ENCODE data around the gene SCAF1. TPM values are rescaled to one million over a fixed set of nuclear protein-coding genes. Genes with fewer than 3 reads are reported as not detected.

The SCAF1 gene
- total and polyA plus RNA-seq, 10 of the 15 experiments (the other 5 are each of a cell fraction or from before 2014, with no cell fraction given), result 0.18 to 77.0 (median 5.3) TPM

- TF ChIP-seq SMARCA5 (IDR thresholded peaks at IDR 0.05), result peak; percentile 90
- no peak for TF ChIP-seq NFXL1 (IDR thresholded peaks at IDR 0.05; ENCODE audit: borderline replicate concordance)
- TF ChIP-seq NBN (IDR thresholded peaks at IDR 0.05), result peak; percentile 79
- no peak for TF ChIP-seq TARDBP (IDR thresholded peaks at IDR 0.05; ENCODE audit: borderline replicate concordance)
- TF ChIP-seq IRF4 (IDR thresholded peaks at IDR 0.05; ENCODE audit: low read depth, low read length), result no peak
- no peak for TF ChIP-seq SIX5 (IDR thresholded peaks at IDR 0.05; ENCODE audit: low read depth, low read length, severe bottlenecking)
- TF ChIP-seq, protein P1, sequence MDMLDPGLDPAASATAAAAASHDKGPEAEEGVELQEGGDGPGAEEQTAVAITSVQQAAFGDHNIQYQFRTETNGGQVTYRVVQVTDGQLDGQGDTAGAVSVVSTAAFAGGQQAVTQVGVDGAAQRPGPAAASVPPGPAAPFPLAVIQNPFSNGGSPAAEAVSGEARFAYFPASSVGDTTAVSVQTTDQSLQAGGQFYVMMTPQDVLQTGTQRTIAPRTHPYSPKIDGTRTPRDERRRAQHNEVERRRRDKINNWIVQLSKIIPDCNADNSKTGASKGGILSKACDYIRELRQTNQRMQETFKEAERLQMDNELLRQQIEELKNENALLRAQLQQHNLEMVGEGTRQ (IDR thresholded peaks at IDR 0.05; ENCODE audit: borderline replicate concordance, low read depth, low read length), result no peak
- TF ChIP-seq BHLHE40 (IDR thresholded peaks at IDR 0.05; ENCODE audit: borderline replicate concordance in 1 of 2, low read depth in 2 of 2, low read length in 1 of 2), result peak; percentile 31 to 46; a peak in 2 of 4 replicates
- TF ChIP-seq LARP7 (IDR thresholded peaks at IDR 0.05), result peak; percentile 53; the same call in 1 of the 2 replicates
- TF ChIP-seq, protein P2, sequence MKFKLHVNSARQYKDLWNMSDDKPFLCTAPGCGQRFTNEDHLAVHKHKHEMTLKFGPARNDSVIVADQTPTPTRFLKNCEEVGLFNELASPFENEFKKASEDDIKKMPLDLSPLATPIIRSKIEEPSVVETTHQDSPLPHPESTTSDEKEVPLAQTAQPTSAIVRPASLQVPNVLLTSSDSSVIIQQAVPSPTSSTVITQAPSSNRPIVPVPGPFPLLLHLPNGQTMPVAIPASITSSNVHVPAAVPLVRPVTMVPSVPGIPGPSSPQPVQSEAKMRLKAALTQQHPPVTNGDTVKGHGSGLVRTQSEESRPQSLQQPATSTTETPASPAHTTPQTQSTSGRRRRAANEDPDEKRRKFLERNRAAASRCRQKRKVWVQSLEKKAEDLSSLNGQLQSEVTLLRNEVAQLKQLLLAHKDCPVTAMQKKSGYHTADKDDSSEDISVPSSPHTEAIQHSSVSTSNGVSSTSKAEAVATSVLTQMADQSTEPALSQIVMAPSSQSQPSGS (IDR thresholded peaks at IDR 0.05; ENCODE audit: low read length), result no peak
- TF ChIP-seq SP1 (IDR thresholded peaks at IDR 0.05; ENCODE audit: low read depth, low read length), result peak; percentile 9
- TF ChIP-seq TCF7 (IDR thresholded peaks at IDR 0.05; ENCODE audit: borderline replicate concordance), result no peak
- no peak for TF ChIP-seq NFYA (IDR thresholded peaks at IDR 0.05; ENCODE audit: borderline replicate concordance, low read depth, low read length)
- TF ChIP-seq DPF2 (IDR thresholded peaks at IDR 0.05), result 0 out of 2 replicates have a peak, but pooled peaks have one; percentile 39
- peak; percentile 53; the same call in 1 of the 3 replicates for TF ChIP-seq POU2F2 (IDR thresholded peaks at IDR 0.05; ENCODE audit: borderline replicate concordance, low read depth, low read length)
- 0 out of 2 replicates have a peak, but pooled peaks have one; percentile 27 for TF ChIP-seq MTA2 (IDR thresholded peaks at IDR 0.05; ENCODE audit: low read depth)
- no peak for TF ChIP-seq ZNF217 (IDR thresholded peaks at IDR 0.05)
These were observed 30.3 kb downstream of the SCAF1 start (continued) for GRCh38 chr19:49672131-49672919.
